Measurements from ENCODE around the gene LIPF. TPM values are rescaled to one million over a fixed set of nuclear protein-coding genes. Genes with fewer than 3 reads are reported as not detected.

LIPF gene
- total and polyA plus RNA-seq, 2 of the 4 experiments (the other 2 are of a cell fraction) = not detected

DNA sequence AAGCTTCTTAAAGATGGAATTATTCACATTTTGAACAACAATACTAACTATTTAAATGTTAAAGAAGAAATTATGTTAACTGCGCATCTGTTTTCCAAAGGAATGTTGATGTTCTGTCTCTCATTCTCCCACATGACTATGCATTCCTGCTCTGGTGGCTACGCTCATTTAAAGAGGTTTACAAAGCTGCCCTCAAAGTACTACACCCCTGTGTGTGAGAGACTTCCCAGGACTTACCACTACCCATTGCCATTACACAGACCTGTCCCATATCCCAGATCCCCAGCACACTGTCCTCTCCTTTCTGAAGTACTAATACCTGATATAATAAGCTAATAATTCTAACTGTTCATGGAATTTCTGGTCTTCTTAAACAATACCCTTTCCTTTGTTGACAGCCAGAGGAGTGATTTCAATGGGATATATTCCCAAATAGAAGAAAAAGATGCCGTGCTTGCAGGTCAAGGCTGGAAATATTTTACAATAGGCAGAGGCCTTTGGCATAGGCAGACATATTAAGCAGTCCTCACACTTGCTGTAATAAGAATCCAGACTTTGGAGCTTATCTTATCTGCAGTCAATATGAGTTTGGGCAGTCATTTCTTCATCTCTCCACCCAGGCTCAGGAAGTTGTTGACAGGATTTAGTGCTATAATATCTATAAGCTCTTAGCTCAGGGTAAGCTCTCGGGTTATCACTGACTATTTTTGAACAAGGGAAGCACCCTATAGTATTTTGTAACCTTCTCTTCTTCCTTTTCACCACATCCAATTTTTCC is 12.2 kb downstream of the LIPF start:
- H2BK15ac ChIP-seq (ENCODE audit: low read depth, low read length) = no peak overlapping the region
- H3K9me1 ChIP-seq (ENCODE audit: insufficient read depth, low read length) = no peaks in the 10 kb centered on the region
- no peak overlapping the region for H2BK120ac ChIP-seq (ENCODE audit: low read depth, low read length)
- no peak overlapping the region for H3K9ac ChIP-seq (ENCODE audit: low read depth, low read length)
- H4K91ac ChIP-seq (ENCODE audit: insufficient read depth, low read depth, low read length) = no peak overlapping the region
- H3K4me3 ChIP-seq (ENCODE audit: insufficient read depth, low read depth, low read length) = no peak overlapping the region
- no peak overlapping the region for H3K4me2 ChIP-seq (ENCODE audit: low read depth, low read length)
- H3K14ac ChIP-seq (replicated peaks; ENCODE audit: low read depth, low read length) = no peak overlapping the region
- no peak overlapping the region for H4K8ac ChIP-seq (ENCODE audit: low read depth in 2 of 2, low read length in 2 of 2)
- no peaks in the 10 kb centered on the region for H4K20me1 ChIP-seq (ENCODE audit: insufficient read depth, low read length)
- H2AK5ac ChIP-seq (ENCODE audit: low read depth, low read length) = no peak overlapping the region
- H4K5ac ChIP-seq (ENCODE audit: low read depth, low read length) = no peak overlapping the region
- in situ Hi-C loops (cut with MboI; ENCODE audit: low sequenced_read_pairs) (no loop called here), intact Hi-C loops (cut with micrococcal nuclease) (no loop called here), dilution Hi-C loops (cut with HindIII; ENCODE audit: low sequenced_read_pairs, unreplicated experiment) (no loop called here)
- H3K18ac ChIP-seq (ENCODE audit: low read depth, low read length) = no peak overlapping the region
- no peak overlapping the region for H3K27ac ChIP-seq (ENCODE audit: insufficient read depth, low read length)
- no peak for DNase-seq
- no peak overlapping the region for H2BK5ac ChIP-seq (ENCODE audit: low read depth, low read length, poor library complexity, severe bottlenecking)
- no peak overlapping the region for H2AFZ ChIP-seq (replicated peaks; ENCODE audit: low read length, poor library complexity)
- no peak overlapping the region; the same call in 1 of the 2 replicates for H3K4ac ChIP-seq (ENCODE audit: low read depth, low read length)
- H3K27me3 ChIP-seq (ENCODE audit: control insufficient read depth, insufficient read depth, low read length) = no peaks in the 10 kb centered on the region; the same call in 1 of the 2 replicates
- no peak for TF ChIP-seq SMC3 (IDR thresholded peaks at IDR 0.05; ENCODE audit: low read depth, low read length)
- no peaks in the 10 kb centered on the region for H3K4me1 ChIP-seq (ENCODE audit: control insufficient read depth, insufficient read depth, low read length)
- CTCF ChIA-PET = interaction anchor here (0.6 to 1.1 kb wide), 2 partner anchors 9 to 18 kb away, joined by 3 to 4 read pairs; no protein-coding TSS in a partner anchor
- H3K36me3 ChIP-seq (ENCODE audit: control insufficient read depth, insufficient read depth, low read length) = no peaks in the 10 kb centered on the region
- no peak overlapping the region for H3K56ac ChIP-seq (ENCODE audit: extremely low read depth, insufficient read depth, low read length)
- H2AK9ac ChIP-seq (replicated peaks; ENCODE audit: low read depth, low read length, poor library complexity) = no peak overlapping the region
- ATAC-seq (ENCODE audit: low read depth) = no peak; the same call in 1 of the 2 replicates
- no peaks in the 10 kb centered on the region for H3K9me3 ChIP-seq (ENCODE audit: control insufficient read depth, insufficient read depth, low read length)
- H2BK20ac ChIP-seq (ENCODE audit: low read depth, low read length) = no peak overlapping the region
- no peaks in the 10 kb centered on the region for H3K79me1 ChIP-seq (ENCODE audit: low read depth in 1 of 2, low read length in 2 of 2)
- no CpG with 5 or more reads among the region's 4 CpGs for WGBS, 2 experiments (ENCODE audit: extremely low coverage in 2 of 2, insufficient read length in 1 of 2)
- no peak overlapping the region for H3K23ac ChIP-seq (ENCODE audit: low read depth, low read length)
- no TSS peak for BruUV-seq (replicated peaks)
- POLR2A ChIA-PET (ENCODE audit: unreplicated experiment) = no interaction called here
